Measurements from ENCODE around the gene FMNL2.

Gene FMNL2

GRCh38 chr2:152328013-152328412, 7.0 kb upstream of the FMNL2 start:
- TF ChIP-seq CTCF (conservative IDR thresholded peaks at IDR 0.05; ENCODE audit: control insufficient read depth, insufficient read depth, low read depth, low read length): no peak
- no peak overlapping the region for H3K4me3 ChIP-seq (ENCODE audit: control insufficient read depth, low read depth, low read length)
- DNase-seq (ENCODE audit: low read depth): no peak

- H3K4me3 ChIP-seq (ENCODE audit: control insufficient read depth, low read depth, low read length): no peak overlapping the region
- no peak for TF ChIP-seq CTCF (conservative IDR thresholded peaks at IDR 0.05; ENCODE audit: control insufficient read depth, insufficient read depth, low read depth, low read length)
Measured at GRCh38 chr2:152330235-152330866, 4.6 kb upstream of the FMNL2 start.

GRCh38 chr2:152334701-152335015, 316 bp upstream of the FMNL2 start:
- no peak for TF ChIP-seq CTCF (conservative IDR thresholded peaks at IDR 0.05; ENCODE audit: control insufficient read depth, insufficient read depth, low read depth, low read length)
- no peak for DNase-seq (ENCODE audit: low read depth)
- peak overlapping the region; percentile 84 for H3K4me3 ChIP-seq (ENCODE audit: control insufficient read depth, low read depth, low read length)

More at GRCh38 chr2:152330235-152330866, 4.6 kb upstream of the FMNL2 start:
- no peak for DNase-seq (ENCODE audit: low read depth)

- peak overlapping the region; percentile 84 for H3K4me3 ChIP-seq (ENCODE audit: control insufficient read depth, low read depth, low read length)
- DNase-seq (ENCODE audit: low read depth): no peak
- no peak for TF ChIP-seq CTCF (conservative IDR thresholded peaks at IDR 0.05; ENCODE audit: control insufficient read depth, insufficient read depth, low read depth, low read length)
Measured at GRCh38 chr2:152335726-152336118, 748 bp downstream of the FMNL2 start.

- no peak for TF ChIP-seq CTCF (conservative IDR thresholded peaks at IDR 0.05; ENCODE audit: control insufficient read depth, insufficient read depth, low read depth, low read length)
- peak overlapping the region; percentile 84 for H3K4me3 ChIP-seq (ENCODE audit: control insufficient read depth, low read depth, low read length)
- DNase-seq (ENCODE audit: low read depth): peak; percentile 47
Measured at GRCh38 chr2:152336119-152336853, 1.3 kb downstream of the FMNL2 start.

- H3K4me3 ChIP-seq (ENCODE audit: control insufficient read depth, low read depth, low read length): peak overlapping the region; percentile 84
- DNase-seq (ENCODE audit: low read depth): peak; percentile 43
- TF ChIP-seq CTCF (conservative IDR thresholded peaks at IDR 0.05; ENCODE audit: control insufficient read depth, insufficient read depth, low read depth, low read length): no peak
Measured at GRCh38 chr2:152336854-152337510, 2.0 kb downstream of the FMNL2 start.

Data from fibroblast of mammary gland (primary cell).